Retinal pigment epithelial cell (primary cell): ENCODE results near the gene P2RY2.
A peak's percentile ranks its signal among the peaks of the same experiment; 100 is the strongest.

ENCODE experiments used
- DNase-seq: peaks from one replicate; pipeline ENCODE4 v3.0.0-alpha.2; 2010; ENCODE audit warnings: low read depth
- H3K4me3 ChIP-seq: 2 replicates; pipeline ENCODE4 v1.5.1; 2011; ENCODE audit warnings: mild to moderate bottlenecking, low read length, control low read depth, moderate library complexity
- TF ChIP-seq, protein P1 (sequence below): conservative IDR thresholded peaks from 2 replicates; pipeline ENCODE4 v1.5.1; 2011; ENCODE audit warnings: low read depth, low read length, control low read depth, inconsistent platforms

The P2RY2 gene

GRCh38 chr11:73246303-73246702 lies 28.2 kb downstream of the P2RY2 start:
- TF ChIP-seq, protein P1, sequence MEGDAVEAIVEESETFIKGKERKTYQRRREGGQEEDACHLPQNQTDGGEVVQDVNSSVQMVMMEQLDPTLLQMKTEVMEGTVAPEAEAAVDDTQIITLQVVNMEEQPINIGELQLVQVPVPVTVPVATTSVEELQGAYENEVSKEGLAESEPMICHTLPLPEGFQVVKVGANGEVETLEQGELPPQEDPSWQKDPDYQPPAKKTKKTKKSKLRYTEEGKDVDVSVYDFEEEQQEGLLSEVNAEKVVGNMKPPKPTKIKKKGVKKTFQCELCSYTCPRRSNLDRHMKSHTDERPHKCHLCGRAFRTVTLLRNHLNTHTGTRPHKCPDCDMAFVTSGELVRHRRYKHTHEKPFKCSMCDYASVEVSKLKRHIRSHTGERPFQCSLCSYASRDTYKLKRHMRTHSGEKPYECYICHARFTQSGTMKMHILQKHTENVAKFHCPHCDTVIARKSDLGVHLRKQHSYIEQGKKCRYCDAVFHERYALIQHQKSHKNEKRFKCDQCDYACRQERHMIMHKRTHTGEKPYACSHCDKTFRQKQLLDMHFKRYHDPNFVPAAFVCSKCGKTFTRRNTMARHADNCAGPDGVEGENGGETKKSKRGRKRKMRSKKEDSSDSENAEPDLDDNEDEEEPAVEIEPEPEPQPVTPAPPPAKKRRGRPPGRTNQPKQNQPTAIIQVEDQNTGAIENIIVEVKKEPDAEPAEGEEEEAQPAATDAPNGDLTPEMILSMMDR, result no peak
- H3K4me3 ChIP-seq, result no peak overlapping the region
- DNase-seq, result no peak

- no peak for DNase-seq
- TF ChIP-seq, protein P1, result no peak
- H3K4me3 ChIP-seq, result no peak overlapping the region
Measured at GRCh38 chr11:73248526-73249185, 30.6 kb downstream of the P2RY2 start.

GRCh38 chr11:73249304-73249703 lies 31.2 kb downstream of the P2RY2 start:
- TF ChIP-seq, protein P1, result no peak
- H3K4me3 ChIP-seq, result no peak overlapping the region
- no peak for DNase-seq

DNA sequence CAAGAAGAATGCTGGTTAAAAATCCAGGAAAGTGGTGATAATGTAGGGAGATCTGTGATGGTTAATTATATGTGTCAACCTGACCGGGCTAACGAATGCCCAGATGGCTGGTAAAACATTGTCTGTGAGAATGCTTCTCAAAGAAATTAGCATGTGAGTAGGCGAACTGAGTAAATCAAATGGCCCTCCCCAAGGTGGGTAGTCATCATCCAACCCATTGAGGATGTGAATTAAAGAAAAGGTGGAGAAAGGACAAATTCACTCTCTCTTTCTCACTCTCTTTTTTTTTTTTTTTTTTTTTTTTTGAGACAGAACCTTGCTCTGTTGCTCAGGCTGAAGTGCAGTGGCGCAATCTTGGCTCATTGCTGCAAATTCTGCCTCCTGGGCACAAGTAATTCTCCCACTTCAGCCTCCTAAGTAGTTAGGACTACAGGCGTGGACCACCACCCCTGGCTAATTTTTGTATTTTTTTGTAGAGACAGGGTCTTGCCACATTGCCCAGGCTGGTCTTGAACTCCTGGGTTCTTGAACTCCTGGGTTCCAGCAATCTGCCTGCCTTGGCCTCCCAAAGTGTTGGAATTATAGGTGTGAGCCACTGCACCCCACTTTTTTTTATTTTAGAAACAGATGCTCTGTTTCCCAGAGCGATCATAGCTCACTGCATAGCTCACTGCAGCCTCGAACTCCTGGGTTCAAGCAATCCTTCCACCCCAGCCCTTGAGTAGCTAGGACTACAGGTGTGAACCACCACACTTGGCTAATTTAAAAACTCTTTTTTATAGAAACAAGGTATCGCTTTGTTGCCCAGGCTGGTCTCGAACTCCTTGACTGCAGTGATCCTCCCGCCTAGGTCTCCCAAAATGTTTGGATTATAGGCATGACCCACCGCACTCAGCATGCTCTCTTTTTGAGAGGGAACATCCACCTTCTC lies 32.0 kb downstream of the P2RY2 start:
- DNase-seq, result no peak
- TF ChIP-seq, protein P1, result no peak
- H3K4me3 ChIP-seq, result no peak overlapping the region

DNA sequence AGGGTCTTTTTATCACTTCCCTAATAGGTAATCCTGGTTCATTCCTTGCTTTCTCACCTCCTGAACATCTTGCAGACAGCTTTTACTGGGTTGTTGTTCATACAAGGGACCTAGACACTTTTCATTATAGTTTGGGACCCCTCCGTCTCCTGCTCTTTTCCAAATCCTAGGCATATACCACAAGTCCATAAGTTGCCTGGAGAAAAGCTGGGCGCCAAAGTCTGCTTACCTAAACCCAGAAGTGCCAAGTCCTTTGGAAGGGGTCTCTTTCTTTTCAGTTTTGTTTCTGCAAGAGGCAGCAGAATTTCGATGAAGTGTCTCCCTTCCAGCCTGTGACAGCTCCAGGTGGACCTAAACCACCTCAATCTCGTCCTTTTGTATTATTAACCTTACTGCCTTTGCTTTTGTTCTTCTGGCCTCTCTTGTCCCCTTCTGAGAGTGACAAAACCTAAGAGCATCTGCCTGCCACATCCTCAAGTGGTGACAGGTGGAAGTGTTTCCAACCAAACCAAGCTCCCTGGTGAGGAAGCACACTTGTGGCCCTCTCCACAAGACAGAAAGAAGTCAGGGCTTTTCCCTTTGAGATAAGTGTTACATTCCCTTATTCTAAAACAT lies 34.6 kb downstream of the P2RY2 start:
- TF ChIP-seq, protein P1, result peak; percentile 1
- no peak for DNase-seq

GRCh38 chr11:73257342-73258103 lies 39.4 kb downstream of the P2RY2 start:
- DNase-seq, result peak; percentile 92
- H3K4me3 ChIP-seq, result no peak overlapping the region
- TF ChIP-seq, protein P1, result no peak

More for the DNA sequence above, 34.6 kb downstream of the P2RY2 start:
- no peak overlapping the region for H3K4me3 ChIP-seq
